H1 (cell line): ENCODE results near the gene CELF2. TPM values are rescaled to one million over a fixed set of nuclear protein-coding genes. Genes with fewer than 3 reads are reported as not detected.

ENCODE experiments used
- CTCF ChIA-PET: fragments of 300-600 bp; sonication (Branson Sonifier 250); formaldehyde crosslinking; loops from one replicate; lab custom pipeline; 2021; ENCODE audit not compliant: partially characterized antibody; lab: Charles Lee
- POLR2A ChIA-PET: fragments of 300-600 bp; sonication (Branson Sonifier 250); formaldehyde crosslinking; loops from one replicate; lab custom pipeline; 2021; ENCODE audit warnings: inconsistent platforms; ENCODE audit not compliant: partially characterized antibody; lab: Charles Lee
- DNase-seq, 2 experiments: peaks; one replicate each; pipeline versions ENCODE4 v3.0.0 to v3.0.0-alpha.2; 2010 to 2022; ENCODE audit warnings: low spot score in 2 of 2, low read depth in 1 of 2, mixed read lengths in 1 of 2
- FAIRE-seq: peaks from 2 replicates; lab custom pipeline; 2011; peaks lifted over from hg19 to GRCh38; lab: Jason Lieb, UNC
- H2AFZ ChIP-seq: 2 replicates; pipeline ENCODE4 v1.8.1; 2012; ENCODE audit warnings: low read length, inconsistent platforms
- H2AK5ac ChIP-seq: 2 replicates; pipeline ENCODE4 v1.6.1; 2013; ENCODE audit warnings: low read depth, low read length
- H2BK120ac ChIP-seq: replicated peaks from 2 replicates; pipeline ENCODE3; 2013; ENCODE audit warnings: low read depth, low read length, inconsistent platforms
- H2BK12ac ChIP-seq: 2 replicates; pipeline ENCODE4 v1.6.1; 2013; ENCODE audit warnings: low read depth, low read length
- H2BK15ac ChIP-seq: 2 replicates; pipeline ENCODE4 v1.6.1; 2013; ENCODE audit warnings: low read length
- H2BK20ac ChIP-seq: 2 replicates; pipeline ENCODE4 v1.6.1; 2013; ENCODE audit warnings: low read length
- H2BK5ac ChIP-seq: 2 replicates; pipeline ENCODE4 v1.6.1; 2013; ENCODE audit warnings: low read depth, low read length
- H3K14ac ChIP-seq: 2 replicates; pipeline ENCODE4 v1.6.1; 2013; ENCODE audit warnings: inconsistent platforms; ENCODE audit not compliant: insufficient read length
- H3K18ac ChIP-seq: 2 replicates; pipeline ENCODE4 v1.6.1; 2013; ENCODE audit warnings: low read length; ENCODE audit errors: extremely low read depth
- H3K23ac ChIP-seq: 2 replicates; pipeline ENCODE4 v1.6.1; 2013; ENCODE audit warnings: inconsistent platforms; ENCODE audit not compliant: insufficient read length
- H3K23me2 ChIP-seq: 2 replicates; pipeline ENCODE4 v1.6.1; 2013; ENCODE audit warnings: low read depth, low read length
- H3K27ac ChIP-seq: 2 replicates; pipeline ENCODE4 v1.6.1; 2011; ENCODE audit warnings: low read depth, low read length, inconsistent platforms
- H3K27me3 ChIP-seq, 4 experiments: replicated peaks in 1 of 4; 1 replicate in 1 of 4; 2 replicates in 3 of 4; pipeline versions ENCODE4 v1.6.1 to v1.8.1; 2011 to 2013; ENCODE audit warnings: low read length in 3 of 4, mild to moderate bottlenecking in 3 of 4, inconsistent platforms in 2 of 4, mixed read lengths in 2 of 4, moderate library complexity in 1 of 4; ENCODE audit not compliant: control insufficient read depth in 3 of 4, insufficient read depth in 3 of 4; ENCODE audit errors: extremely low read depth in 1 of 4
- H3K36me3 ChIP-seq, 4 experiments: 2 replicates each; pipeline versions ENCODE4 v1.6.1 to v1.8.1; 2011 to 2013; ENCODE audit warnings: mild to moderate bottlenecking in 4 of 4, low read length in 3 of 4, moderate library complexity in 2 of 4, control low read depth in 1 of 4, inconsistent platforms in 1 of 4; ENCODE audit not compliant: insufficient read depth in 4 of 4, control insufficient read depth in 2 of 4
- H3K4ac ChIP-seq: replicated peaks from 2 replicates; pipeline ENCODE3; 2013; ENCODE audit warnings: low read length, low read depth, mixed read lengths, inconsistent platforms; ENCODE audit not compliant: insufficient read length
- H3K4me1 ChIP-seq, 4 experiments: replicated peaks in 1 of 4; 1 replicate in 1 of 4; 2 replicates in 3 of 4; pipeline versions ENCODE4 v1.6.1 to v1.8.1; 2011 to 2013; ENCODE audit warnings: low read length in 3 of 4, inconsistent platforms in 2 of 4, mixed read lengths in 1 of 4; ENCODE audit not compliant: insufficient read depth in 4 of 4, control insufficient read depth in 3 of 4
- H3K4me2 ChIP-seq, 2 experiments: 2 replicates each; pipeline versions ENCODE4 v1.6.1 to v1.8.1; 2011 to 2013; ENCODE audit warnings: low read depth in 2 of 2, low read length in 2 of 2, control low read depth in 1 of 2, inconsistent platforms in 1 of 2, mild to moderate bottlenecking in 1 of 2; ENCODE audit not compliant: insufficient read depth in 1 of 2
- H3K4me3 ChIP-seq, 4 experiments: fragments of 200-600, 300-600 bp in 1 of 4; sonication (generic), shearing (Covaris generic), sonication (Bioruptor Twin) in 1 of 4; 2 replicates each; pipeline versions ENCODE4 v1.5.1 to v1.8.1; 2011 to 2016; ENCODE audit warnings: low read length in 4 of 4, low read depth in 3 of 4, control low read depth in 2 of 4, inconsistent platforms in 2 of 4, mild to moderate bottlenecking in 2 of 4, mixed read lengths in 1 of 4, moderate library complexity in 1 of 4; ENCODE audit not compliant: insufficient read depth in 2 of 4; ENCODE audit errors: extremely low read depth in 1 of 4
- H3K56ac ChIP-seq: replicated peaks from 2 replicates; pipeline ENCODE3; 2013; ENCODE audit warnings: low read depth, mild to moderate bottlenecking, mixed read lengths, low read length, inconsistent platforms; ENCODE audit not compliant: insufficient read length
- H3K79me1 ChIP-seq: 2 replicates; pipeline ENCODE4 v1.6.1; 2013; ENCODE audit warnings: low read depth, low read length, control low read depth
- H3K79me2 ChIP-seq, 2 experiments: 2 replicates each; pipeline versions ENCODE4 v1.6.1 to v1.8.1; 2012 to 2013; ENCODE audit warnings: low read length in 2 of 2, mild to moderate bottlenecking in 2 of 2, inconsistent platforms in 1 of 2; ENCODE audit not compliant: insufficient read depth in 2 of 2, control insufficient read depth in 1 of 2
- H3K9ac ChIP-seq, 4 experiments: replicated peaks in 1 of 4; 1 replicate in 1 of 4; 2 replicates in 3 of 4; pipeline versions ENCODE4 v1.6.1 to v1.8.1; 2011 to 2013; ENCODE audit warnings: low read depth in 3 of 4, low read length in 3 of 4, control low read depth in 2 of 4, mild to moderate bottlenecking in 2 of 4, moderate library complexity in 2 of 4, inconsistent platforms in 1 of 4; ENCODE audit errors: extremely low read depth in 1 of 4
- H3K9me3 ChIP-seq, 2 experiments: 2 replicates each; pipeline versions ENCODE4 v1.6.1 to v1.8.1; 2012 to 2013; ENCODE audit warnings: mild to moderate bottlenecking in 2 of 2, moderate library complexity in 2 of 2, control low read depth in 1 of 2, inconsistent platforms in 1 of 2, low read depth in 1 of 2, low read length in 1 of 2, mixed read lengths in 1 of 2; ENCODE audit not compliant: insufficient read depth in 2 of 2
- H4K20me1 ChIP-seq, 2 experiments: replicated peaks in 1 of 2; 2 replicates each; pipeline versions ENCODE3 to v1.8.1; 2011 to 2013; ENCODE audit warnings: inconsistent platforms in 2 of 2, low read length in 2 of 2, mild to moderate bottlenecking in 1 of 2; ENCODE audit not compliant: insufficient read depth in 2 of 2, control insufficient read depth in 1 of 2
- H4K5ac ChIP-seq: 2 replicates; pipeline ENCODE4 v1.6.1; 2013; ENCODE audit warnings: low read length, low read depth, mixed read lengths, inconsistent platforms; ENCODE audit not compliant: insufficient read length
- H4K8ac ChIP-seq: 2 replicates; pipeline ENCODE4 v1.8.0; 2013; ENCODE audit warnings: mild to moderate bottlenecking, moderate library complexity, low read length, inconsistent platforms; ENCODE audit not compliant: insufficient read depth; ENCODE audit errors: extremely low read depth
- H4K91ac ChIP-seq: replicated peaks from 2 replicates; pipeline ENCODE3; 2013; ENCODE audit warnings: low read length, mixed read lengths, inconsistent platforms; ENCODE audit not compliant: insufficient read length
- SRF ChIP-seq: IDR thresholded peaks from 2 replicates; pipeline ENCODE4 v1.6.1; 2011; ENCODE audit warnings: mild to moderate bottlenecking, low read depth, low read length, moderate library complexity
- WGBS, 2 experiments: shearing (Covaris generic) in 1 of 2; methylation state at CpG; one replicate each; pipeline versions ENCODE4 v1.1.6 to v1.1.7; 2013 to 2015; ENCODE audit warnings: low lambda C conversion rate in 2 of 2, mixed read lengths in 2 of 2, inconsistent platforms in 1 of 2, low coverage in 1 of 2, missing lambda C conversion rate in 1 of 2; ENCODE audit not compliant: insufficient replicate concordance in 2 of 2, insufficient coverage in 1 of 2, insufficient read length in 1 of 2; ENCODE audit errors: extremely low coverage in 1 of 2, missing lambda C conversion rate in 1 of 2; 5-methylcytosine and 5-hydroxymethylcytosine counted together
- polyA plus RNA-seq, 7 experiments: library from polyadenylated mRNA; depleted of rRNA in 3 of 7; stranded (reverse) in 5 of 7; unstranded in 2 of 7; fragments of >200 nt in 5 of 7; fragments of 200-250 nt in 2 of 7; gene quantifications; 1 replicate in 5 of 7; 2 replicates in 1 of 7; 4 replicates in 1 of 7; pipeline versions ENCODE4 v1.2.1 to v1.2.3, GENCODE V29; 2011 to 2013; ENCODE audit warnings: missing spikeins in 2 of 7, mixed read lengths in 2 of 7
- total RNA-seq: library from RNA; stranded (reverse); fragmentation: NEBNext Ultra II Directional; extraction: Animal tissue kit (Norgen Biotek cat#: 25700); gene quantifications from 2 replicates; pipeline ENCODE4 v1.2.1, GENCODE V29; 2021
- TF ChIP-seq, protein P1 (sequence below): IDR thresholded peaks from 2 replicates; pipeline ENCODE4 v1.6.1; 2012; ENCODE audit warnings: inconsistent platforms

CELF2 gene
- total and polyA plus RNA-seq, 2 of the 8 experiments (the other 6 are each of a cell fraction or from before 2014, with no cell fraction given), result 18.3 to 22.7 TPM

GRCh38 chr10:11326913-11327616 lies 309.4 kb downstream of the CELF2 start:
- Histone ChIP-seq H2BK5ac (no peak overlapping the region), H3K23me2 (no peaks in the 10 kb centered on the region), H3K27ac (no peak overlapping the region), H4K8ac (no peak overlapping the region), H3K4me3 (no peak overlapping the region), H2BK120ac (no peak overlapping the region), H4K5ac (no peak overlapping the region), H3K18ac (no peak overlapping the region), H2BK12ac (no peak overlapping the region), H2AK5ac (no peak overlapping the region), H3K9me3 (no peaks in the 10 kb centered on the region), H2AFZ (no peak overlapping the region), H3K36me3 (0 out of 8 replicates have a peak, but pooled peaks cover 0 to 3% (median 0%) of the 10 kb centered on the region in 4 experiments), H3K79me2 (no peaks in the 10 kb centered on the region), H3K56ac (no peak overlapping the region), H2BK15ac (no peak overlapping the region), H4K20me1 (no peaks in the 10 kb centered on the region), H3K4me2 (no peak overlapping the region), H3K14ac (no peak overlapping the region), H3K9ac (no peak overlapping the region), H2BK20ac (no peak overlapping the region), H3K27me3 (no peaks in the 10 kb centered on the region), H3K4me1 (peaks cover 2 to 16% (median 5%) of the 10 kb centered on the region in 4 experiments; a peak in 6 of 7 replicates), H3K79me1 (no peaks in the 10 kb centered on the region; the same call in 1 of the 2 replicates), H3K4ac (no peak overlapping the region), H3K23ac (no peak overlapping the region), H4K91ac (no peak overlapping the region)
- ChIA-PET POLR2A (interaction anchor here (0.7 to 1.1 kb wide), 2 partner anchors 11 to 235 kb away, joined by 3 to 4 read pairs; no protein-coding TSS in a partner anchor), CTCF (interaction anchor here (0.9 to 2.5 kb wide), 7 partner anchors 8 to 56 kb away, joined by 3 to 16 read pairs (median 3); no protein-coding TSS in a partner anchor)
- peak in 1 of 2 experiments; percentile 31 for DNase-seq
- WGBS, 2 experiments, result 83% methylated on average over 11 of the region's 11 CpGs; no CpG with 5 or more reads in 1 of the 2 experiments
- FAIRE-seq, result no peak
- no peak for TF ChIP-seq SRF
- TF ChIP-seq, protein P1, sequence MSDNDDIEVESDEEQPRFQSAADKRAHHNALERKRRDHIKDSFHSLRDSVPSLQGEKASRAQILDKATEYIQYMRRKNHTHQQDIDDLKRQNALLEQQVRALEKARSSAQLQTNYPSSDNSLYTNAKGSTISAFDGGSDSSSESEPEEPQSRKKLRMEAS, result no peak
